HG03520 (cell line): ENCODE data around the gene PIK3AP1.
A peak's percentile ranks its signal among the peaks of the same experiment; 100 is the strongest.

Experiments
- ATAC-seq: cut with Tn5 transposase; IDR thresholded peaks from one replicate; pipeline ENCODE4 v1.9.1; 2021; ENCODE audit warnings: mild to moderate bottlenecking, moderate library complexity; ENCODE audit not compliant: unreplicated experiment

The PIK3AP1 gene

GRCh38 chr10:96616961-96617360 is 103.4 kb downstream of the PIK3AP1 start:
- no peak for ATAC-seq

- no peak for ATAC-seq
Measured at GRCh38 chr10:96614515-96614914, 105.8 kb downstream of the PIK3AP1 start.

- no peak for ATAC-seq
Measured at GRCh38 chr10:96613576-96613975, 106.7 kb downstream of the PIK3AP1 start.

GRCh38 chr10:96612055-96612830 is 108.1 kb downstream of the PIK3AP1 start:
- no peak for ATAC-seq

GRCh38 chr10:96610817-96611216 is 109.5 kb downstream of the PIK3AP1 start:
- ATAC-seq, result no peak

GRCh38 chr10:96609510-96609909 is 110.8 kb downstream of the PIK3AP1 start:
- no peak for ATAC-seq

- no peak for ATAC-seq
Measured at GRCh38 chr10:96608805-96609204, 111.5 kb downstream of the PIK3AP1 start.

GRCh38 chr10:96608262-96608661 is 112.1 kb downstream of the PIK3AP1 start:
- ATAC-seq, result no peak

GRCh38 chr10:96606946-96607345 is 113.4 kb downstream of the PIK3AP1 start:
- ATAC-seq, result no peak

GRCh38 chr10:96606216-96606615 is 114.1 kb downstream of the PIK3AP1 start:
- no peak for ATAC-seq

- ATAC-seq, result no peak
Measured at GRCh38 chr10:96600337-96600736, 120.0 kb downstream of the PIK3AP1 start.

GRCh38 chr10:96598846-96599245 is 121.5 kb downstream of the PIK3AP1 start:
- ATAC-seq, result no peak

- no peak for ATAC-seq
Measured at GRCh38 chr10:96596422-96597407, 123.6 kb downstream of the PIK3AP1 start.

GRCh38 chr10:96595741-96596140 is 124.6 kb downstream of the PIK3AP1 start:
- ATAC-seq, result no peak

- no peak for ATAC-seq
Measured at GRCh38 chr10:96591946-96592345, 128.4 kb downstream of the PIK3AP1 start.

- ATAC-seq, result peak; percentile 32
Measured at GRCh38 chr10:96588616-96589419, 131.5 kb downstream of the PIK3AP1 start.

GRCh38 chr10:96588060-96588554 is 132.2 kb downstream of the PIK3AP1 start:
- ATAC-seq, result no peak

GRCh38 chr10:96587264-96588059 is 132.9 kb downstream of the PIK3AP1 start:
- no peak for ATAC-seq

GRCh38 chr10:96586419-96587263 is 133.7 kb downstream of the PIK3AP1 start, which contains the start of gene TM9SF3:
Gene TM9SF3, minus strand, starts transcription at chr10:96587012. Its CDS starts 177 bp downstream, at chr10:96586835.
- ATAC-seq, result peak; percentile 69
